Neural crest cell (in vitro differentiated cells): ENCODE measurements around the gene PRSS38. TPM values are rescaled to one million over a fixed set of nuclear protein-coding genes. Genes with fewer than 3 reads are reported as not detected.
A peak's percentile ranks its signal among the peaks of the same experiment; 100 is the strongest.

Experiments
- DNase-seq: peaks from one replicate; pipeline ENCODE4 v3.0.0; 2021; ENCODE audit warnings: low read depth, mixed read lengths, low spot score
- H3K27ac Mint-ChIP-seq: one replicate; pipeline ENCODE4 v1.8.0; 2021; ENCODE audit warnings: mild to moderate bottlenecking, mixed read lengths; ENCODE audit not compliant: unreplicated experiment
- H3K27me3 Mint-ChIP-seq: 2 replicates; pipeline ENCODE4 v1.8.0; 2021; ENCODE audit warnings: low read depth, mild to moderate bottlenecking, mixed read lengths
- H3K36me3 Mint-ChIP-seq: 2 replicates; pipeline ENCODE4 v1.8.0; 2021; ENCODE audit warnings: low read depth, mild to moderate bottlenecking, mixed read lengths
- H3K4me1 Mint-ChIP-seq: 2 replicates; pipeline ENCODE4 v1.8.0; 2021; ENCODE audit warnings: mixed read lengths
- H3K4me3 Mint-ChIP-seq: one replicate; pipeline ENCODE4 v1.8.0; 2021; ENCODE audit warnings: mild to moderate bottlenecking, mixed read lengths
- H3K9me3 Mint-ChIP-seq: 2 replicates; pipeline ENCODE4 v1.8.0; 2021; ENCODE audit warnings: mixed read lengths
- CTCF ChIP-seq: fragments of 200-600 bp; sonication (generic); conservative IDR thresholded peaks from 2 replicates; pipeline ENCODE4 v1.5.0; 2021; ENCODE audit warnings: antibody characterized with exemption, mild to moderate bottlenecking
- total RNA-seq: library from RNA; stranded (reverse); gene quantifications from 2 replicates; pipeline ENCODE4 v1.2.1, GENCODE V29; 2021

Gene PRSS38
- total RNA-seq, 1 donor from 2014 or later = not detected

GRCh38 chr1:227789084-227790033, 26.1 kb upstream of the PRSS38 start:
- peak overlapping the region; percentile 57 for H3K4me3 Mint-ChIP-seq
- DNase-seq = no peak
- TF ChIP-seq CTCF = no peak
- H3K27ac Mint-ChIP-seq = no peak overlapping the region
- H3K27me3 Mint-ChIP-seq = peaks cover 50% of the 10 kb centered on the region
- H3K36me3 Mint-ChIP-seq = no peaks in the 10 kb centered on the region
- no peaks in the 10 kb centered on the region for H3K4me1 Mint-ChIP-seq
- H3K9me3 Mint-ChIP-seq = no peaks in the 10 kb centered on the region

GRCh38 chr1:227790034-227790400, 25.5 kb upstream of the PRSS38 start:
- H3K27me3 Mint-ChIP-seq = peaks cover 50% of the 10 kb centered on the region
- TF ChIP-seq CTCF = no peak

GRCh38 chr1:227790868-227791267, 24.6 kb upstream of the PRSS38 start:
- H3K27ac Mint-ChIP-seq = no peak overlapping the region

More at GRCh38 chr1:227790034-227790400, 25.5 kb upstream of the PRSS38 start:
- no peak overlapping the region for H3K4me3 Mint-ChIP-seq
- no peaks in the 10 kb centered on the region for H3K36me3 Mint-ChIP-seq
- no peak for DNase-seq
- H3K27ac Mint-ChIP-seq = no peak overlapping the region
- H3K4me1 Mint-ChIP-seq = no peaks in the 10 kb centered on the region
- no peaks in the 10 kb centered on the region for H3K9me3 Mint-ChIP-seq

GRCh38 chr1:227791425-227792143, 23.9 kb upstream of the PRSS38 start:
- DNase-seq = no peak
- TF ChIP-seq CTCF = no peak
- H3K9me3 Mint-ChIP-seq = no peaks in the 10 kb centered on the region
- peaks cover 37% of the 10 kb centered on the region for H3K27me3 Mint-ChIP-seq
- H3K27ac Mint-ChIP-seq = no peak overlapping the region
- no peaks in the 10 kb centered on the region for H3K36me3 Mint-ChIP-seq
- H3K4me3 Mint-ChIP-seq = peak overlapping the region; percentile 13
- H3K4me1 Mint-ChIP-seq = no peaks in the 10 kb centered on the region

More at GRCh38 chr1:227790868-227791267, 24.6 kb upstream of the PRSS38 start:
- peaks cover 44% of the 10 kb centered on the region for H3K27me3 Mint-ChIP-seq
- no peaks in the 10 kb centered on the region for H3K4me1 Mint-ChIP-seq
- no peaks in the 10 kb centered on the region for H3K9me3 Mint-ChIP-seq
- no peak for DNase-seq
- peak overlapping the region; percentile 38 for H3K4me3 Mint-ChIP-seq
- no peaks in the 10 kb centered on the region for H3K36me3 Mint-ChIP-seq
- no peak for TF ChIP-seq CTCF

GRCh38 chr1:227792216-227793078, 23.0 kb upstream of the PRSS38 start:
- no peaks in the 10 kb centered on the region for H3K4me1 Mint-ChIP-seq
- TF ChIP-seq CTCF = peak; percentile 19
- no peaks in the 10 kb centered on the region for H3K9me3 Mint-ChIP-seq
- no peak overlapping the region for H3K4me3 Mint-ChIP-seq
- no peaks in the 10 kb centered on the region for H3K36me3 Mint-ChIP-seq
- DNase-seq = no peak
- no peak overlapping the region for H3K27ac Mint-ChIP-seq
- peaks cover 29% of the 10 kb centered on the region for H3K27me3 Mint-ChIP-seq
